Measurements from ENCODE around the gene LIN7A. TPM values are rescaled to one million over a fixed set of nuclear protein-coding genes. Genes with fewer than 3 reads are reported as not detected.

The LIN7A gene
- total RNA-seq, 1 experiment from 2014 or later, result not detected

DNA sequence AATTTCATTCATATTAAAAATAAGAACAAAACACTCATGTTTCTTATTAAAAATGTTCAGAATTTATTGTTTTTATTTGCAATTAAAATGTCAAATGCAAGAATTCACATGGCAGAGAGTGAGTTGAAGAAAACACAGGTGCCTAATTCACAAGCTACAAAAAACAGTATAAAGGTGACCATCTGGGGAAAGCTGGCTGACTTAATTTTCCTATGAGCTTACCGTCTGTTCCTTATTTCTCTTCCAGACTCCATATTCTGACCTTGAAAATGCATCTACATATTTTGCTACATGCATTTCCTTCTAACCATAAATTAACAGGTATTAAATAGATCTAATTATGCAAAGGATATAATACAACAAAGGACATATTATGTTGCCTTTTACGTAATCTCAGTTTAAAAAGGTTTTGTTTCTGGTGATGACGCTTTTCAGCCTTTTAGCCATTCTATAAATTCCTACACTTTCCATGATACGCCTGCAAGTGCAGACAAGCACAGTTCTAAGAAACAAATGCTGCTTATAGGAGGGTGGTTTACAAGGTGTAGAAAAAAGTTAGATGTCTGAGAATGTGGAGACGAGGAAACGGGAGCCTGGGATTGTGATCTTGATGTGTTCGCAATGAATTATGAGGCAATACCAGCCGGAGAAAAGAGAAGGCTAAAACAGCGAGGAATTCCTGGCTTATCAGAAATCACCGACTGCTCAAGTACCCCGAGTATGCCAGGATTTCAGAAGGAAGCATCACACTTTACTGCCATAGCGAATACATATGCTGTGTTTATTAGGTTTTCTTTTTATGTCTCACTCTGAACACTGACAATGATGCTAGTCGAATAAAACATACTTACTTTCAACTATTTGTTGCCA is 24.6 kb downstream of the LIN7A start:
- BruUV-seq (replicated peaks), result no TSS peak
- TF ChIP-seq, protein P1, sequence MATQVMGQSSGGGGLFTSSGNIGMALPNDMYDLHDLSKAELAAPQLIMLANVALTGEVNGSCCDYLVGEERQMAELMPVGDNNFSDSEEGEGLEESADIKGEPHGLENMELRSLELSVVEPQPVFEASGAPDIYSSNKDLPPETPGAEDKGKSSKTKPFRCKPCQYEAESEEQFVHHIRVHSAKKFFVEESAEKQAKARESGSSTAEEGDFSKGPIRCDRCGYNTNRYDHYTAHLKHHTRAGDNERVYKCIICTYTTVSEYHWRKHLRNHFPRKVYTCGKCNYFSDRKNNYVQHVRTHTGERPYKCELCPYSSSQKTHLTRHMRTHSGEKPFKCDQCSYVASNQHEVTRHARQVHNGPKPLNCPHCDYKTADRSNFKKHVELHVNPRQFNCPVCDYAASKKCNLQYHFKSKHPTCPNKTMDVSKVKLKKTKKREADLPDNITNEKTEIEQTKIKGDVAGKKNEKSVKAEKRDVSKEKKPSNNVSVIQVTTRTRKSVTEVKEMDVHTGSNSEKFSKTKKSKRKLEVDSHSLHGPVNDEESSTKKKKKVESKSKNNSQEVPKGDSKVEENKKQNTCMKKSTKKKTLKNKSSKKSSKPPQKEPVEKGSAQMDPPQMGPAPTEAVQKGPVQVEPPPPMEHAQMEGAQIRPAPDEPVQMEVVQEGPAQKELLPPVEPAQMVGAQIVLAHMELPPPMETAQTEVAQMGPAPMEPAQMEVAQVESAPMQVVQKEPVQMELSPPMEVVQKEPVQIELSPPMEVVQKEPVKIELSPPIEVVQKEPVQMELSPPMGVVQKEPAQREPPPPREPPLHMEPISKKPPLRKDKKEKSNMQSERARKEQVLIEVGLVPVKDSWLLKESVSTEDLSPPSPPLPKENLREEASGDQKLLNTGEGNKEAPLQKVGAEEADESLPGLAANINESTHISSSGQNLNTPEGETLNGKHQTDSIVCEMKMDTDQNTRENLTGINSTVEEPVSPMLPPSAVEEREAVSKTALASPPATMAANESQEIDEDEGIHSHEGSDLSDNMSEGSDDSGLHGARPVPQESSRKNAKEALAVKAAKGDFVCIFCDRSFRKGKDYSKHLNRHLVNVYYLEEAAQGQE (IDR thresholded peaks at IDR 0.05; ENCODE audit: insufficient read depth in 1 of 2, low read depth in 2 of 2, low read length in 1 of 2), result no peak
- TF ChIP-seq POLR2AphosphoS5 (IDR thresholded peaks at IDR 0.05; ENCODE audit: low read depth, low read length) (no peak), SIN3A (IDR thresholded peaks at IDR 0.05; ENCODE audit: borderline replicate concordance, insufficient read depth, low read depth, low read length) (no peak), TCF7L2 (IDR thresholded peaks at IDR 0.05; ENCODE audit: low read depth, low read length) (no peak)
- TF ChIP-seq, protein P2, sequence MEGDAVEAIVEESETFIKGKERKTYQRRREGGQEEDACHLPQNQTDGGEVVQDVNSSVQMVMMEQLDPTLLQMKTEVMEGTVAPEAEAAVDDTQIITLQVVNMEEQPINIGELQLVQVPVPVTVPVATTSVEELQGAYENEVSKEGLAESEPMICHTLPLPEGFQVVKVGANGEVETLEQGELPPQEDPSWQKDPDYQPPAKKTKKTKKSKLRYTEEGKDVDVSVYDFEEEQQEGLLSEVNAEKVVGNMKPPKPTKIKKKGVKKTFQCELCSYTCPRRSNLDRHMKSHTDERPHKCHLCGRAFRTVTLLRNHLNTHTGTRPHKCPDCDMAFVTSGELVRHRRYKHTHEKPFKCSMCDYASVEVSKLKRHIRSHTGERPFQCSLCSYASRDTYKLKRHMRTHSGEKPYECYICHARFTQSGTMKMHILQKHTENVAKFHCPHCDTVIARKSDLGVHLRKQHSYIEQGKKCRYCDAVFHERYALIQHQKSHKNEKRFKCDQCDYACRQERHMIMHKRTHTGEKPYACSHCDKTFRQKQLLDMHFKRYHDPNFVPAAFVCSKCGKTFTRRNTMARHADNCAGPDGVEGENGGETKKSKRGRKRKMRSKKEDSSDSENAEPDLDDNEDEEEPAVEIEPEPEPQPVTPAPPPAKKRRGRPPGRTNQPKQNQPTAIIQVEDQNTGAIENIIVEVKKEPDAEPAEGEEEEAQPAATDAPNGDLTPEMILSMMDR (IDR thresholded peaks at IDR 0.05), result no peak
- Histone ChIP-seq H3K4me3 (ENCODE audit: low read depth in 2 of 2, low read length in 2 of 2) (no peak overlapping the region), H3K36me3 (ENCODE audit: control insufficient read depth, insufficient read depth, low read length) (no peaks in the 10 kb centered on the region; the same call in 1 of the 2 replicates), H3K27ac (ENCODE audit: low read length) (no peak overlapping the region), H3K27me3 (ENCODE audit: control insufficient read depth, insufficient read depth, low read length) (no peaks in the 10 kb centered on the region), H3K9me3 (ENCODE audit: control insufficient read depth, insufficient read depth, low read depth, low read length) (no peaks in the 10 kb centered on the region), H3K4me1 (ENCODE audit: control insufficient read depth, insufficient read depth, low read length) (no peaks in the 10 kb centered on the region)
- CTCF ChIA-PET, result no interaction called here
- no peak for DNase-seq (ENCODE audit: low read depth, low spot score)
- in situ Hi-C loops (cut with HindIII; ENCODE audit: low pct_unique_long_range_greater_than_20kb, low sequenced_read_pairs), result no loop called here
- ATAC-seq, result no peak
- intact Hi-C loops (cut with micrococcal nuclease; ENCODE audit: unreplicated experiment), result no loop called here
- POLR2A ChIA-PET, result no interaction called here

DNA sequence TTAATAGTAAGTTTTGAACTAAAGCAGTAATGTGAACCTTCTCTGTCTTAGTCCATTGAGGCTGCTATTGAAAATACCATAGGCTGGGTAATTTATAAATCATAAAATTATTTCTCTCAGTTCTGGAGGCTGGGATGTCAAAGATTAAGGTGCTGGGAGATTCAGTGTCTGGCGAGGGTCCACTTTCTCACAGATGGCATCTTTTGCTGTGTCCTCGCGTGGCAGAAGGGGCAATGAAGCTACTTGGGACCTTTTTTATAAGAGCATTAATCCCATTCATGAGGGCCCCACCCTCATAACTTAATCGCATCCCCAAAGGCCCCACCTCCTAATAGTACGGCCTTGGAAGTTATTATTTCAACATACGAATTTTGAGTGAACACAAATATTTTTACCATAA is 28.4 kb downstream of the LIN7A start:
- H3K4me1 ChIP-seq (ENCODE audit: control insufficient read depth, insufficient read depth, low read length), result no peaks in the 10 kb centered on the region
- no TSS peak for BruUV-seq (replicated peaks)
- intact Hi-C loops (cut with micrococcal nuclease; ENCODE audit: unreplicated experiment) (no loop called here), in situ Hi-C loops (cut with HindIII; ENCODE audit: low pct_unique_long_range_greater_than_20kb, low sequenced_read_pairs) (no loop called here)
- H3K9me3 ChIP-seq (ENCODE audit: control insufficient read depth, insufficient read depth, low read depth, low read length), result no peaks in the 10 kb centered on the region
- DNase-seq (ENCODE audit: low read depth, low spot score), result no peak
- POLR2A ChIA-PET, result no interaction called here
- no peaks in the 10 kb centered on the region; the same call in 1 of the 2 replicates for H3K36me3 ChIP-seq (ENCODE audit: control insufficient read depth, insufficient read depth, low read length)
- CTCF ChIA-PET, result no interaction called here
- no peaks in the 10 kb centered on the region for H3K27me3 ChIP-seq (ENCODE audit: control insufficient read depth, insufficient read depth, low read length)
- H3K4me3 ChIP-seq (ENCODE audit: low read depth in 2 of 2, low read length in 2 of 2), result no peak overlapping the region
- H3K27ac ChIP-seq (ENCODE audit: low read length), result no peak overlapping the region
- TF ChIP-seq, protein P2 (IDR thresholded peaks at IDR 0.05), result no peak
- TF ChIP-seq POLR2AphosphoS5 (IDR thresholded peaks at IDR 0.05; ENCODE audit: low read depth, low read length), result no peak
- TF ChIP-seq TCF7L2 (IDR thresholded peaks at IDR 0.05; ENCODE audit: low read depth, low read length), result no peak
- TF ChIP-seq, protein P1 (IDR thresholded peaks at IDR 0.05; ENCODE audit: insufficient read depth in 1 of 2, low read depth in 2 of 2, low read length in 1 of 2), result no peak
- no peak for TF ChIP-seq SIN3A (IDR thresholded peaks at IDR 0.05; ENCODE audit: borderline replicate concordance, insufficient read depth, low read depth, low read length)
- ATAC-seq, result no peak

Measured in Panc1 (cell line).